SJCRH30 (cell line): ENCODE data around the gene TRIM24. TPM values are rescaled to one million over a fixed set of nuclear protein-coding genes. Genes with fewer than 3 reads are reported as not detected.
"Not testable (repeated sequence)": the region's sequence is repeated elsewhere in the genome, so short reads cannot be mapped to it uniquely, and the experiment has no call there.

Source experiments
- DNase-seq, 2 experiments: peaks; one replicate each; pipeline ENCODE4 v3.0.0-alpha.2; 2015 to 2020
- H3K27ac ChIP-seq: fragments of 250-450 bp; sonication (Bioruptor Pico); 2 replicates; pipeline ENCODE4 v1.5.1; 2020; ENCODE audit warnings: mild to moderate bottlenecking, moderate library complexity
- H3K27me3 ChIP-seq: fragments of 250-450 bp; sonication (Bioruptor Pico); 2 replicates; pipeline ENCODE4 v1.5.1; 2020; ENCODE audit warnings: mild to moderate bottlenecking, moderate library complexity
- H3K36me3 ChIP-seq: fragments of 250-450 bp; sonication (Bioruptor Pico); 2 replicates; pipeline ENCODE4 v1.5.1; 2020; ENCODE audit warnings: mild to moderate bottlenecking, moderate library complexity
- H3K4me1 ChIP-seq: fragments of 250-450 bp; sonication (Bioruptor Pico); 2 replicates; pipeline ENCODE4 v1.5.1; 2020; ENCODE audit warnings: mild to moderate bottlenecking, moderate library complexity
- H3K4me3 ChIP-seq: fragments of 250-450 bp; sonication (Bioruptor Pico); 2 replicates; pipeline ENCODE4 v1.5.1; 2020; ENCODE audit warnings: mild to moderate bottlenecking, moderate library complexity
- H3K9me3 ChIP-seq: fragments of 250-450 bp; sonication (Bioruptor Pico); replicated peaks from 2 replicates; pipeline ENCODE4 v1.5.1; 2020; ENCODE audit warnings: mild to moderate bottlenecking, moderate library complexity
- total RNA-seq: library from RNA; depleted of rRNA; stranded (reverse); fragments of >200 nt; shearing (Covaris generic); gene quantifications from 2 replicates; pipeline ENCODE4 v1.2.3, GENCODE V29; 2014

The TRIM24 gene
- total RNA-seq, 1 experiment from 2014 or later = 40.0 TPM

DNA sequence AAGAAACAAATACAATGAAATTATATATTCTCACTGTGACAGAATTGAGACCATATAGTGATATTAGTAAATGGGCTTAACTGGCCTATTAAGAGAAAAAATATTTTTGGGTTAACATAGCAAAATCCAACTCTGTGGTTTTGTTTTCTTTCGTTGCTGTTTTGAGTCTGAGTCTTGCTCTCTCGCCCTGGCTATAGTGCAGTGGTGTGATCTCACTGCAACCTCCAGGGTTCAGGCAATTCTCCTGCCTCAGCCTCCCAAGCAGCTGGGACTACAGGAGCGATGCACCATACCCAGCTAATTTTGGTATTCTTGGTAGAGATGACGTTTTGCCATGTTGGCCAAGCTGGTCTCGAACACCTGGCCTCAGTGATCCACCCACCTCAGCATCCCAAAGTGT lies 15.3 kb downstream of the TRIM24 start:
- peaks cover 3% of the 10 kb centered on the region; the same call in 1 of the 2 replicates for H3K4me1 ChIP-seq
- H3K9me3 ChIP-seq = no peaks in the 10 kb centered on the region
- DNase-seq = no peak
- H3K27me3 ChIP-seq = no peaks in the 10 kb centered on the region
- H3K4me3 ChIP-seq = no peak overlapping the region
- no peak overlapping the region for H3K27ac ChIP-seq
- H3K36me3 ChIP-seq = no peaks in the 10 kb centered on the region

DNA sequence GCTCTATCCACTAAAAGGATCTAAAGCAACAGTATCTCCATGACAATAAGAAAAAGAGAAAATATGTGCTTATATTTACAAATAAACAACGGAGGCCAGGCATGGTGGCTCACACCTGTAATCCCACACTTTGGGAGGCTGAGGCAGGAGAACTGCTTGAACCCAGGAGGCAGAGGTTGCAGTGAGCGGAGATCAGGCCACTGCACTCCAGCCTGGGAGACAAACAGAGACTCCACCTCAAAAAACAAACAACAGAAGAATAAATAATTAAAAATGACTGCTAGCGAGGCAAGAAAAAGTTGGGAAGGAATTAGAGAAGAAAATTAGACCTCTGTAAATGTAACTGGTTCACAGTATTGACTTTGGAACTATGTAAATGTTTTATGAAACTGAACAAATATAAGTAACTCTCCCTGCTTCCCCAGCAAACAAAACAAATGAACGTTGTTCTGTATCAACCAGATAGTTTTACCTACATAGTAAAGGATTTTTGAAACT lies 17.1 kb downstream of the TRIM24 start:
- H3K4me1 ChIP-seq = peaks cover 3% of the 10 kb centered on the region; the same call in 1 of the 2 replicates
- no peaks in the 10 kb centered on the region for H3K9me3 ChIP-seq
- no peaks in the 10 kb centered on the region for H3K36me3 ChIP-seq
- H3K27ac ChIP-seq = no peak overlapping the region
- H3K4me3 ChIP-seq = no peak overlapping the region
- H3K27me3 ChIP-seq = no peaks in the 10 kb centered on the region
- DNase-seq = no peak

DNA sequence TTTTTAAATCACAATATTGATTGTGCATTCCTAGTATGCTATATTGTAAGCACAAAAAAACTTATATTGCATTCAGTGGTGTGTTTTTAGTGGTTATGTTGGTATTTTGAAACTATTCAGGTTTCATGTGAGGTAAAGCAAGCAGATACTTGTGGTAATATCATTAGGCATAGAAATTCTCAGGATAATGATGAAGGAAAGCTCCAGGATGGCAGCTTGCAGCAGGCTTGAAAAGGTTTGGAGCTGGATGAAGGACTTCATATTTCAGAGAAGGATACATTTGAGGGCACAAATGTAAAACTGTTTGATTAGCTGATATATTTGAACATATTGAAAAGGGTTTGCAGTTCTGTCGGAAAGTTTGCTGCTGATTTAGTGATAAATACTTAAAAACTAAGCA lies 17.5 kb downstream of the TRIM24 start:
- H3K4me1 ChIP-seq = peaks cover 3% of the 10 kb centered on the region; the same call in 1 of the 2 replicates
- no peak for DNase-seq
- no peaks in the 10 kb centered on the region for H3K27me3 ChIP-seq
- no peak overlapping the region for H3K27ac ChIP-seq
- no peak overlapping the region for H3K4me3 ChIP-seq
- H3K9me3 ChIP-seq = no peaks in the 10 kb centered on the region
- no peaks in the 10 kb centered on the region for H3K36me3 ChIP-seq

DNA sequence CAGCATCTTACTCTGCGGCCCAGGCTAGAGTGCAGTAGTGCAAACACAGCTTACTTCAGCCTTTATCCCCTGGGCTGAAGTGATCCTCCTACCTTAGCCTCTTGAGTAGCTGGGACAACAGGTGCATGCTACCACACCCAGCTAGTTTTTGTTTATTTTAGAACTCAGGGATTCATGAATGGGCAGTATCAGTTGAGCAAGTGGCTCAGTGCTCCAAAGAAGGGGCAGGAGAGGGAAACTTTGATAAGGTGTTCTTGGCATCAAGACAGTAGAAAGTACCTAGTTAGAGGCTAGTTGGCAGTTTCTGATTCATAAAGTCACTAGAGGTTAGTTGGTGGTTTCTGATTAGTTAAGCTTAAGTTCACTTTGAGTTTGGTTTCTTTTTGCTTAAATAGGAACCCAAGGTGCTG lies 18.4 kb downstream of the TRIM24 start:
- Histone ChIP-seq H3K9me3 (no peaks in the 10 kb centered on the region), H3K4me3 (no peak overlapping the region), H3K27ac (no peak overlapping the region), H3K27me3 (no peaks in the 10 kb centered on the region), H3K4me1 (peaks cover 3% of the 10 kb centered on the region; the same call in 1 of the 2 replicates), H3K36me3 (no peaks in the 10 kb centered on the region)
- no peak for DNase-seq

DNA sequence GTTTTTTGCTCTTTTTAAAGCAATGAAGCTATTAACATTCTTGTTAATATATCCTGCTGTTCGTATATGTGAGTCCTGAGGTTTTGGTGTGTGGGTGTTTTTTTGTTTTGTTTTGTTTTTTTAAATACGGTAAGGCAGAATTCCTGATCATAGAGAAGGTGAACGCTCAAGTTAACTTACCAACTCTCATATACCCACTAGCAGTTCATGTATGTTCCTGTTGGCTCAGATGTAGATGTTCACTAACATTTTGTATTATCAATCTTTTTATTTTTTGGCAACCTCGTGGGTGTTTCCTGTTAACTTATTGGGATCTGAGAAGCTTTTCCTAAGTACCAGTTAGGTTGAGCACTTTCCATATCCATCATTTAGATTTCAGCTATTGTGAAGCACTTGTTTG lies 20.5 kb downstream of the TRIM24 start:
- H3K4me3 ChIP-seq = no peak overlapping the region
- no peaks in the 10 kb centered on the region; the same call in 1 of the 2 replicates for H3K9me3 ChIP-seq
- no peaks in the 10 kb centered on the region for H3K27me3 ChIP-seq
- H3K27ac ChIP-seq = no peak overlapping the region
- H3K4me1 ChIP-seq = peaks cover 3% of the 10 kb centered on the region; the same call in 1 of the 2 replicates
- no peak for DNase-seq
- 0 out of 2 replicates have a peak, but pooled peaks cover 3% of the 10 kb centered on the region for H3K36me3 ChIP-seq

DNA sequence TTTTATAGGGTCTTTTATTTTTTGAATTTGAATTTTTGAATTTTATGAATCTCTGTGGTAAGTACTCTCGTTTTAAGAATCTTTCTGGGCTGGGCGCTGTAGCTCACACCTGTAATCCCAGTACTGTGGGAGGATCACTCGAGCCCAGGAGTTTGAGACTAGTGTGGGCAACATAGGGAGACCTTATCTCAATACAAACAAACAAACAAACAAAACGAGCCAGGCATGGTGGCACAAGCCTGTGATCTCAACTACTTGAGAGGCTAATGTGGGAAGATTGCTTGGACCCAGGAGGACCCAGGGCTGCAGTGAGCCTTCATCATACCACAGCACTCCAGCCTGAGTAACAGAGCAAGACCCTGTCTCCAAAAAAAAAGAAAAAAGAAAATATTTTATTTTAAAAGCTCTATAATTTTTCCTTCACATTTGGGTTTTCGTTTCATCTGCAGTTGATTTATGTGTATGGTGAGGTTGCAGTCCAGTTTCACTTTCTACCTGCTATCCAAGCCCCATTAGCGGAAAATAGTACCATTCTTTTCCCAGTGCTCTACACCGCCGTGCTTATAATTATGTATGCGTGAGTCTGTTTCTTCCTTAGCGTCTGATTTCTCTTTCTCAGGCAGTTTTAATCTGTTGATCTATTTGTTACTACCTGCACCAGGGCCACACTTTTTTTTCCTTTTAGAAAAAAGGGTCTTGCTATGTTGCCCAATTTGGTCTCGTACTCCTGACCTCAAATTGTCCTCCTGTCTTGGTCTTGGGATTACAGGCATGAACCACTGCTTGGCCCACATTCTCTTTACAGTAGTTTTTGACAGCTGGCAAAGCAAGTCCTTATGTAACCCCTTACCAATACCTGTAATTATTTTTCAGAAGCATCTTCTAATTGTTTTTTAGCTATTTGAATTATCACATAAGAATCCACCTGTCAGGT lies 21.7 kb downstream of the TRIM24 start:
- no peak for DNase-seq
- Histone ChIP-seq H3K4me3 (no peak overlapping the region), H3K9me3 (no peaks in the 10 kb centered on the region; the same call in 1 of the 2 replicates), H3K4me1 (peaks cover 3% of the 10 kb centered on the region; the same call in 1 of the 2 replicates), H3K36me3 (0 out of 2 replicates have a peak, but pooled peaks cover 3% of the 10 kb centered on the region), H3K27ac (no peak overlapping the region), H3K27me3 (no peaks in the 10 kb centered on the region)

DNA sequence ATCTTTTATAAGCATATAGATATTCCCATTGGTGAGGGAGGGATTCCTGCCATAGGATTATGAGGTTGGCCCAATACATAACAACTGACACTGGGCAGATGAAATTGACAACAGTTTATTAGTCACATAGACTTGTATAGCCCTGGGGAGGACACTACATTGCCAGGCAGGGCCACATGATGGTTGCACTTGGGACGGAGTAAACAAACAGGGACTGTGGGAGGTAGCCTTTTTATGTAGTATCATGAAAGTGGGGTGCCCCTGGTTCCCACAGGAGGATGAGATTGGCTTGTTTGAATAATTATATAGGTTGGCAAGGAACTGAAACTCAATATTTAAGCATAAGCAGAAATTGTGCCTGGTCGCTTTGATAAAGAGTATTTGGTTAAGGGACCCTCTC lies 23.5 kb downstream of the TRIM24 start:
- Histone ChIP-seq H3K36me3 (0 out of 2 replicates have a peak, but pooled peaks cover 3% of the 10 kb centered on the region), H3K9me3 (peaks cover under 1% of the 10 kb centered on the region; the same call in 1 of the 2 replicates), H3K27ac (no peak overlapping the region), H3K27me3 (no peaks in the 10 kb centered on the region), H3K4me3 (no peak overlapping the region), H3K4me1 (peaks cover under 1% of the 10 kb centered on the region; the same call in 1 of the 2 replicates)
- DNase-seq = no peak

DNA sequence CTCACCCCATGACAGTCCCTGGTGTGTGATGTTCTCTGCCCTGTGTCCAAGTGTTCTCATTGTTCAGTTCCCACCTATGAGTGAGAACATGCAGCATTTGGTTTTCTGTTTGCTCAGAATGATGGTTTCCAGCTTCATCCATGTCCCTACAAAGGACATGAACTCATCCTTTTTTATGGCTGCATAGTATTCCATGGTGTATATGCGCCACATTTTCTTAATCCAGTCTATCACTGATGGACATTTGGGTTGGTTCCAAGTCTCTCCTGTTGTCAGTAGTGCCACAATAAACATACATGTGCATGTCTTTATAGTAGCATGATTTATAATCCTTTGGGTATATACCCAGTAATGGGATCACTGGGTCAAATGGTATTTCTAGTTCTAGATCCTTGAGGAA lies 25.4 kb downstream of the TRIM24 start:
- not testable (repeated sequence) for H3K27ac ChIP-seq, H3K4me1 ChIP-seq, H3K36me3 ChIP-seq, H3K27me3 ChIP-seq, DNase-seq, H3K4me3 ChIP-seq, H3K9me3 ChIP-seq

DNA sequence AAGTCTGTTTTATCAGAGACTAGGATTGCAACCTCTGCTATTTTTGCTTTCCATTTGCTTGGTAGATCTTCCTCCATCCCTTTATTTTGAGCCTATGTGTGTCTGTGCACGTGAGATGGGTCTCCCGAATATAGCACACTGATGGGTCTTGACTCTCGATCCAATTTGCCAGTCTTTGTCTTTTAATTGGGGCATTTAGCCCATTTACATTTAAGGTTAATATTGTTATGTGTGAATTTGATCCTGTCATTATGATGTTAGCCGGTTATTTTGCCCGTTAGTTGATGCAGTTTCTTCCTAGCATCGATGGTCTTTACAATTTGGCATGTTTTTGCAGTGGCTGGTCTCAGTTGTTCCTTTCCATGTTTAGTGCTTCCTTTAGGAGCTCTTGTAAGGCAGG lies 29.1 kb downstream of the TRIM24 start:
- not testable (repeated sequence) for H3K36me3 ChIP-seq, H3K27ac ChIP-seq, DNase-seq, H3K4me1 ChIP-seq, H3K9me3 ChIP-seq, H3K4me3 ChIP-seq, H3K27me3 ChIP-seq

DNA sequence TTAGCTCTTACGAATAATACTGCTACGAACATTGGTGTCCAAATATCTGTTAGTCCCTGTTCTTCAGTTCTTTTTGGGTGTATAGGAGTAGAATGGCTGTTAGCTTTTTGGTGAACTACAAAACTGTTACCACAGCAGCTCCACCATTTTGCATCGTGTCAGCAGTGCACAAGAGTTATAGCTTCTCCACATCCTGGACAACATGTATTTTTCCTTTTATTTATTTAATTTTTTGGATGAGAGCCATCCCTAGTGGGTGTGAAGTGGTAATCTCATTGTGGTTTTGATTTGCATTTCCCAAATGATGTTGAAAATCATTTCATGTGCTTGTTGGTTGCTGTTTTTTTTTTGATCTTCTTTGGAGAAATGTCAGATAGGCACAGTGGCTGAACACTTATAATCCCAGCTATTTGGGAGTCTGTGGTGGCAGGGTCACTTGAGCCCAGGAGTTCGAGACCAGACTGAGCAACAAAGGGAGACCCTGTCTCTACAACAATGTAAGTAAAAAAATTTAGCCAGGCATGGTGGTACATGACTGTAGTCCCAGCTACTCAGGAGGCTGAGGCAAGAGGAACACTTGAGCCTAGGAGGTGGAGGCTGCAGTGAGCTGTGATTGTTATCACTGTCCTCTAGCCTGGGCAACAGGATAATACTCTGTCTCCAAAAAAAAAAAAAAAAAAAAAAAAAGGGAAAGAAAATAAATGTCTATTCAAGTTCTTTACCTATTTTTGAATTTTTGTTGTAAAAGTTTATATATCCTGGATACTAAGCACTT lies 31.7 kb downstream of the TRIM24 start:
- Histone ChIP-seq H3K9me3 (peaks cover 3% of the 10 kb centered on the region; the same call in 1 of the 2 replicates), H3K27ac (no peak overlapping the region), H3K4me1 (no peaks in the 10 kb centered on the region), H3K27me3 (no peaks in the 10 kb centered on the region), H3K36me3 (no peaks in the 10 kb centered on the region; the same call in 1 of the 2 replicates), H3K4me3 (no peak overlapping the region)
- DNase-seq = no peak

DNA sequence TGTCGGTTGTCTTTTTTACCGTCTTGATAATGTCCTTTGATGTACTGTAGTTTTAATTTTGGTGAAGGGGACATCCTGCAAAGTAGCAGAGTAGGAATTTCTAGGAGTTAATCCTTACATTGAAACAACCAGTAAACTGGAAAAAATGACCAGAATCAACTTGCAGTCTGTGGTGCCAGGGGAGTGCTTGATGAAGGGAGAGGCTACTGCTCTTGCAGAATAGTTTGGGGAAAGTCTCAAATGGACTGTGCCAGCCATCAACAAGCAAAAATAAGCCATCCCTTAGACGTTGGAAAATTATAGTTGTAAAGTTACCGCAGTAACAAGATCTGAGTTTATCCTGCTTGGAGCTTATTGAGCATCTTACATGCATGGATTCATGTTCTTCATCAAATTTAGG lies 32.4 kb downstream of the TRIM24 start:
- peaks cover 3% of the 10 kb centered on the region; the same call in 1 of the 2 replicates for H3K9me3 ChIP-seq
- H3K4me3 ChIP-seq = no peak overlapping the region
- no peaks in the 10 kb centered on the region for H3K4me1 ChIP-seq
- H3K27ac ChIP-seq = no peak overlapping the region
- DNase-seq = no peak
- H3K27me3 ChIP-seq = no peaks in the 10 kb centered on the region
- H3K36me3 ChIP-seq = no peaks in the 10 kb centered on the region; the same call in 1 of the 2 replicates

DNA sequence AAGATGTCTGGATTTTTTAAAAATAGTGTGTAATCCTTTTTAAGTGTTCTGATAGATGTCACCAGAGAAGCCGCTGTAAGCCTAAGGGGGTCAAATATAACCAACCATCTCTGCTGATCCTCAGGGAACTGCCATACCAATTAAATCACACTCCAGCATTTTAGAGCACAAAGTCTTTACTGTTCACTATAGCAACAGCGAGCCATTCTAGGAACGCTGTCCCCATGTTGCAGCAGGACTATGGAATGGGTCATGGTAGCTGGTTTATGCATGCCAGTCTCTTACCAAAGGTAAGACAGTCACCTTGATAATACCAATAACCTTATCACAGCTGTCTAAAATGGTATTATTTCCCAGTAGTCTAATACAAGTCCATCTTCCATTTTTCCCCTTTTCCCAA lies 33.5 kb downstream of the TRIM24 start:
- no peak overlapping the region for H3K27ac ChIP-seq
- no peak for DNase-seq
- no peaks in the 10 kb centered on the region; the same call in 1 of the 2 replicates for H3K36me3 ChIP-seq
- H3K9me3 ChIP-seq = peaks cover 2% of the 10 kb centered on the region; the same call in 1 of the 2 replicates
- no peak overlapping the region for H3K4me3 ChIP-seq
- no peaks in the 10 kb centered on the region for H3K4me1 ChIP-seq
- no peaks in the 10 kb centered on the region for H3K27me3 ChIP-seq

DNA sequence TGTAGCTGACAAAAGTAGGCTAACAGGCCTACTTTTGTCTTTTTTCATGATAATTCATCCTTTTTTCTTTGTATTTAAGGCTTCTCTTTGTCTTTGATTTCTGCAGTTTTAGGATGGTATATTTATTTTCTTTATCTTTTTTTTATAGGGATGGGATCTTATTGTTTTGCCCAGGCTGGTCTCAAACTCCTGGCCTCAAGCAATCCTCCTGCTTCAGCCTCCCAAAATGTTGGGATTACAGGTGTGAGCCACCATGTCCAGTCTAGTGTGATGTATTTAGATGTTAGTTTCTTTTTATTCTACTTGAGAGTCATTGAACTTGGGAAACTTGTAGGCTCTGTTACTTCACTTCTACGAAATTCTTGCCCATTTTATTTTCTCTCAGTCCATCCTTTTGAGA lies 35.4 kb downstream of the TRIM24 start:
- Histone ChIP-seq H3K4me1 (no peaks in the 10 kb centered on the region), H3K36me3 (no peaks in the 10 kb centered on the region; the same call in 1 of the 2 replicates)

DNA sequence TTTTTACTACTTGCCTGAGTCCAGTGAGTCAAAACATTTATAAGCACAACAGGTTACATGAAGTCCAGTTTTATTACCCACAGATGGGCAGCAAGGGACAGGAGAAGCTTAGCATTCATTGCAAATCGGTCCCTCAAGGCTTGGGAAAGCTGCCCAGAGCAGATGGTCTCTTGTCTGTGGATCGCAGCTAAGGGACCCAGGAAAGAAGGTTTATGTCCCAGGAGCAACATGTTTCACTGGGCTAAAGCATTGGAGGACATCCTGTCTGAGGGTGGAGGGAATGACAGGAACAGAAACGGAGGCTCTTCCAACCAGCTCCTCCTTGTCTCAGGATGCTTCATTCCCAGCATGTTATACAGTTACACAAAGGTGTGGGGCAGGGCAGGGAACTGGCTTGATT lies 39.3 kb downstream of the TRIM24 start:
- no peak for DNase-seq

More for the DNA sequence above, 35.4 kb downstream of the TRIM24 start:
- Histone ChIP-seq H3K27ac (no peak overlapping the region), H3K4me3 (no peak overlapping the region), H3K9me3 (no peaks in the 10 kb centered on the region), H3K27me3 (no peaks in the 10 kb centered on the region)
- no peak for DNase-seq

More for the DNA sequence above, 39.3 kb downstream of the TRIM24 start:
- no peaks in the 10 kb centered on the region for H3K27me3 ChIP-seq
- no peaks in the 10 kb centered on the region; the same call in 1 of the 2 replicates for H3K36me3 ChIP-seq
- no peaks in the 10 kb centered on the region for H3K4me1 ChIP-seq
- no peak overlapping the region for H3K27ac ChIP-seq
- H3K4me3 ChIP-seq = no peak overlapping the region
- H3K9me3 ChIP-seq = no peaks in the 10 kb centered on the region
